ENCODE results near the gene PRKAG2.
A peak's percentile ranks its signal among the peaks of the same experiment; 100 is the strongest.

The PRKAG2 gene

DNA sequence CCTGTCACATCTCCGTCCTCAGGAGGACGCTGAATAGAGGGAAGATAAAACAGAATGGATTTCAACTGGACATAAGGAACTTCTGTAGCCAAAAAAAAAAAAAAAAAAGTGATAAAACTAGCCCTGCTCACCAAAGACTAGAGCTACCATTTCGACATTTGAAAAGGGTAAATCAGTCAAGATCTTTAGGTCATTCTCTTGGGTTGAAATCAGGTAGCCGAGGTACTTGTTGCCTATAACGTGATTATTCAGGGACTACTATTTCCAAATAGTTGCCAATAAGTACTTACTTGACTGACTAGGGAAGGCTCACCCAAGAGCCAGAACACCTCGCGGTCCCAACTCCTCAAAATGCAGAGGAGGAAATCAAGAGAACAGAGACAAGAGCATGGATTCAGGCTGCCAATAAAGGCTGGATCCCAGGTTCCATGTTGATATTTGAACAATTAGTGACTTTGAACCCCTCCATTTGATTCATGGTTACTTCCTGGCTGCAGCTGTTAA, 359.3 kb downstream of the PRKAG2 start:
- TF ChIP-seq, protein P1, sequence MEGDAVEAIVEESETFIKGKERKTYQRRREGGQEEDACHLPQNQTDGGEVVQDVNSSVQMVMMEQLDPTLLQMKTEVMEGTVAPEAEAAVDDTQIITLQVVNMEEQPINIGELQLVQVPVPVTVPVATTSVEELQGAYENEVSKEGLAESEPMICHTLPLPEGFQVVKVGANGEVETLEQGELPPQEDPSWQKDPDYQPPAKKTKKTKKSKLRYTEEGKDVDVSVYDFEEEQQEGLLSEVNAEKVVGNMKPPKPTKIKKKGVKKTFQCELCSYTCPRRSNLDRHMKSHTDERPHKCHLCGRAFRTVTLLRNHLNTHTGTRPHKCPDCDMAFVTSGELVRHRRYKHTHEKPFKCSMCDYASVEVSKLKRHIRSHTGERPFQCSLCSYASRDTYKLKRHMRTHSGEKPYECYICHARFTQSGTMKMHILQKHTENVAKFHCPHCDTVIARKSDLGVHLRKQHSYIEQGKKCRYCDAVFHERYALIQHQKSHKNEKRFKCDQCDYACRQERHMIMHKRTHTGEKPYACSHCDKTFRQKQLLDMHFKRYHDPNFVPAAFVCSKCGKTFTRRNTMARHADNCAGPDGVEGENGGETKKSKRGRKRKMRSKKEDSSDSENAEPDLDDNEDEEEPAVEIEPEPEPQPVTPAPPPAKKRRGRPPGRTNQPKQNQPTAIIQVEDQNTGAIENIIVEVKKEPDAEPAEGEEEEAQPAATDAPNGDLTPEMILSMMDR (IDR thresholded peaks at IDR 0.05; ENCODE audit: low read depth, low read length): no peak
- peak overlapping the region; percentile 76 for H3K4me3 ChIP-seq (ENCODE audit: low read depth, low read length)

- TF ChIP-seq, protein P1 (IDR thresholded peaks at IDR 0.05; ENCODE audit: low read depth, low read length): no peak
- H3K4me3 ChIP-seq (ENCODE audit: low read depth, low read length): no peak overlapping the region
These were observed 361.7 kb downstream of the PRKAG2 start for GRCh38 chr7:151515276-151515565.

DNA sequence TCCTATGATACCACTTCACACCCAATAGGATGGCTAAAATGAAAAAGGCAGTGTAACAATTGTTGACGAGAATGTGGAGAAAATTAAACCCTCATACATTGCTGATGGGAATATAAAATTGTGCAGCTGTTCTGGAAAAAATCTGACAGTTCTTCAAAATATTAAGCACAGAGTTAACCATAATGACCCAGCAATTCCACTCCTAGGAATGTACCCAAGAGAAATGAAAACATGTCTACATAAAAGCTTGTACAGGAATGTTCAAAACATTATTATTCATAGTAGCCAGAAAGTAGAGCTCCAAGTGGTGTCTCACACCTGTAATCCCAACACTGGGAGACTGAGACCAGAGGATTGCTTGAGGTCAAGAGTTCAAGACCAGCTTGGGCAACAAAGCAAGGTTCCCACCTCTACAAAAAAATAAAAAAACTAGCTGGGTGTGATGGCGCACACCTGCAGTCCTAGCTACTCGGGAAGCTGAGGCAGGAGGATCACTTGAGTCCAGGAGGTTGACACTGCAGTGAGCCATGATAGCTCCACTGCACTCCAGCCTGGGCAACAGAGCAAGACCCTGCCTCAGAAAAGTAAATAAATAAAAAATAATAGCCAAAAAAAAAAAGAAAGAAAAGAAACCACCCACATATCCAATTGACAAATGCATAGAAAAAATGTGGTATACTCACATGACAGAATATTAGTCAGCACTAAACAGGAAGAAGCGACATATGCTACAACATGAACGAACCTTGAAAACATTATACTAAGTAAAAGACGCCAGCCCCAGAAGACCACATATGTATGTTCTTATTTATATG, 362.2 kb downstream of the PRKAG2 start:
- TF ChIP-seq, protein P1 (IDR thresholded peaks at IDR 0.05; ENCODE audit: low read depth, low read length): no peak
- H3K4me3 ChIP-seq (ENCODE audit: low read depth, low read length): no peak overlapping the region

DNA sequence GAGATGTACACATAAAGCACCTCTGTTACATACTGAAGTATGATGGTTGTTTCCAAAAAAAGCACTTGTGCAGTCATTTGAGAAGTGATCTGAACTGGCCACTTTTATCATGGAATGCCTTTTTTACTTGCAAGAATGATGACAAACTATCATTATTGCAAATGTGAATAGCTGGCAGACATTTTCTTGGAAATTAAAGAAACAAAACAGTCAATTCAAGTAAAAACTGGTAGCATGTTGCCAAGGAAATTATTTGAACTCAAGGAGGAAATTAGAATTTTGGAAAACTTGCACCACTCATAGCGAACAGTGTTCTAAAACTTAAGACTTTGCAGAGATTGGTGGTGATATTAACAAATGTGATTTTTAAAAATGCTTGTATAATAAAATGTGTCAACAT, 363.8 kb downstream of the PRKAG2 start:
- TF ChIP-seq, protein P1 (IDR thresholded peaks at IDR 0.05; ENCODE audit: low read depth, low read length): no peak
- no peak overlapping the region for H3K4me3 ChIP-seq (ENCODE audit: low read depth, low read length)

- TF ChIP-seq, protein P1 (IDR thresholded peaks at IDR 0.05; ENCODE audit: low read depth, low read length): no peak
- H3K4me3 ChIP-seq (ENCODE audit: low read depth, low read length): no peak overlapping the region
These were observed 364.6 kb downstream of the PRKAG2 start for GRCh38 chr7:151512353-151512752.

- TF ChIP-seq, protein P1 (IDR thresholded peaks at IDR 0.05; ENCODE audit: low read depth, low read length): no peak
- no peak overlapping the region for H3K4me3 ChIP-seq (ENCODE audit: low read depth, low read length)
These were observed 365.0 kb downstream of the PRKAG2 start for GRCh38 chr7:151511946-151512345.

DNA sequence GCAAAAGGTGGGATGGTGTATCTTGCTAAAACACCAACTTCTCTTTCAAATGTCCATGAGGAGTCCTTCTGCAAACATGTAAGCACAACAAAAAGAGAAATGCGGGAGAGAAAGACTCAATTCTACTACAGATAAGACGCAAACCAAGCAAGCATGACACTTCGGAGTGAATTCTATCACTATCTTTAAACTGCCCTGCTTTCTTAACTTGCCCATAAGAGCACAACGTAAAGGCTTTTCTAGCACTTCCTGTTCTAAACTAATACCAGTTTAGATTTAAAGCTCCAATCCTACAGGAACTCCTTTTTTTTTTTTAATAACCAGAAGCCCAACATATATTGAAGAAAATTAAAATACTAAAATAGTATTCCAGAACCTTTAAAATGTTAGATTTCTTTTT, 365.6 kb downstream of the PRKAG2 start:
- TF ChIP-seq, protein P1 (IDR thresholded peaks at IDR 0.05; ENCODE audit: low read depth, low read length): no peak
- H3K4me3 ChIP-seq (ENCODE audit: low read depth, low read length): no peak overlapping the region

Measured in WI38 (cell line).